Activated CD8-positive, alpha-beta memory T cell treated with anti-CD3 and anti-CD28 coated beads for 36 hours (primary cell): Measurements from ENCODE around the gene RAB7B. TPM values are rescaled to one million over a fixed set of nuclear protein-coding genes. Genes with fewer than 3 reads are reported as not detected.

Source experiments
- total RNA-seq, 2 experiments: library from RNA; stranded (reverse); gene quantifications; one replicate each; pipeline ENCODE4 v1.2.3, GENCODE V29; 2021

RAB7B gene
- total RNA-seq, 2 experiments from 2014 or later: not detected

Other genes starting within 250 kb of the RAB7B start
- gene RAB29, start 227.9 kb downstream of the RAB7B start, total RNA-seq: 10 to 100 TPM; 34.1 TPM
- gene SLC41A1, start 190.2 kb downstream of the RAB7B start, total RNA-seq: 10 to 100 TPM; 28.8 to 29.4 TPM
- gene PM20D1, start 153.3 kb downstream of the RAB7B start, total RNA-seq: under 1 TPM in 1 of 2 experiments, not detected in 1; 0.31 TPM
- not detected for gene SLC26A9, start 59.9 kb downstream of the RAB7B start, total RNA-seq
- gene CTSE, start 20.5 kb upstream of the RAB7B start, total RNA-seq: not detected
- gene RHEX, start 49.8 kb upstream of the RAB7B start, total RNA-seq: not detected
- not detected for gene AVPR1B, start 114.0 kb upstream of the RAB7B start, total RNA-seq
- gene FAM72A, start 199.4 kb upstream of the RAB7B start, total RNA-seq: 10 to 100 TPM; 23.0 to 24.6 TPM
- gene SRGAP2, start 200.1 kb upstream of the RAB7B start, total RNA-seq: 10 to 100 TPM; 47.7 to 52.5 TPM